Measurements from ENCODE around the gene KCNB1.

DNA sequence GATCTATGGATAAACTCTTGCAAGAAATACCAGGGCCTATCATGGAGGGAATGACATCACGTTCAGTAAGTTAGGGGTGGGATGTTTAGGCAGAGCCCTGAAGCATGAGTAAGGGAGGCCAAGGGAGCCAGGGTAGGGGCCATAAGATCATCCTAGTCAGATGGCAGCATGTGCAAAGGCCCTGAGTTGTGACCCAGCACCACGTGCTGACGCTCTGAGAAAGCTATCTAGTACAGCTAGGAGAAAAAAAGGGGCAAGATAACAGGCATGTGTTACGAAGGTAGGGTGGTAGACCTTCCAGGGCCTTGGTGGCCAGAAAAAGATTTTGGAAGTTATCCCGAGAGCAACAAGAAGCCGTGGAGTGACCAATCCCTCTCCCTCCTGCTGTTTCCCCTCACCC, 22.3 kb downstream of the KCNB1 start:
- TF ChIP-seq, protein P1, sequence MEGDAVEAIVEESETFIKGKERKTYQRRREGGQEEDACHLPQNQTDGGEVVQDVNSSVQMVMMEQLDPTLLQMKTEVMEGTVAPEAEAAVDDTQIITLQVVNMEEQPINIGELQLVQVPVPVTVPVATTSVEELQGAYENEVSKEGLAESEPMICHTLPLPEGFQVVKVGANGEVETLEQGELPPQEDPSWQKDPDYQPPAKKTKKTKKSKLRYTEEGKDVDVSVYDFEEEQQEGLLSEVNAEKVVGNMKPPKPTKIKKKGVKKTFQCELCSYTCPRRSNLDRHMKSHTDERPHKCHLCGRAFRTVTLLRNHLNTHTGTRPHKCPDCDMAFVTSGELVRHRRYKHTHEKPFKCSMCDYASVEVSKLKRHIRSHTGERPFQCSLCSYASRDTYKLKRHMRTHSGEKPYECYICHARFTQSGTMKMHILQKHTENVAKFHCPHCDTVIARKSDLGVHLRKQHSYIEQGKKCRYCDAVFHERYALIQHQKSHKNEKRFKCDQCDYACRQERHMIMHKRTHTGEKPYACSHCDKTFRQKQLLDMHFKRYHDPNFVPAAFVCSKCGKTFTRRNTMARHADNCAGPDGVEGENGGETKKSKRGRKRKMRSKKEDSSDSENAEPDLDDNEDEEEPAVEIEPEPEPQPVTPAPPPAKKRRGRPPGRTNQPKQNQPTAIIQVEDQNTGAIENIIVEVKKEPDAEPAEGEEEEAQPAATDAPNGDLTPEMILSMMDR (conservative IDR thresholded peaks at IDR 0.05) = no peak
- TF ChIP-seq ZFX (IDR thresholded peaks at IDR 0.05) = no peak
